Central memory CD4-positive, alpha-beta T cell (primary cell): Measurements from ENCODE around the gene SRD5A3.

Experiments used
- DNase-seq: peaks from one replicate; pipeline ENCODE4 v3.0.0; 2022
- total RNA-seq, 3 experiments: gene quantifications; one replicate each; lab custom pipeline; 2026; lab: John Stamatoyannopoulos, UW

SRD5A3 gene
- 1.4 to 5.3 (median 2.1) reads per million in 3 experiments for total RNA-seq

DNA sequence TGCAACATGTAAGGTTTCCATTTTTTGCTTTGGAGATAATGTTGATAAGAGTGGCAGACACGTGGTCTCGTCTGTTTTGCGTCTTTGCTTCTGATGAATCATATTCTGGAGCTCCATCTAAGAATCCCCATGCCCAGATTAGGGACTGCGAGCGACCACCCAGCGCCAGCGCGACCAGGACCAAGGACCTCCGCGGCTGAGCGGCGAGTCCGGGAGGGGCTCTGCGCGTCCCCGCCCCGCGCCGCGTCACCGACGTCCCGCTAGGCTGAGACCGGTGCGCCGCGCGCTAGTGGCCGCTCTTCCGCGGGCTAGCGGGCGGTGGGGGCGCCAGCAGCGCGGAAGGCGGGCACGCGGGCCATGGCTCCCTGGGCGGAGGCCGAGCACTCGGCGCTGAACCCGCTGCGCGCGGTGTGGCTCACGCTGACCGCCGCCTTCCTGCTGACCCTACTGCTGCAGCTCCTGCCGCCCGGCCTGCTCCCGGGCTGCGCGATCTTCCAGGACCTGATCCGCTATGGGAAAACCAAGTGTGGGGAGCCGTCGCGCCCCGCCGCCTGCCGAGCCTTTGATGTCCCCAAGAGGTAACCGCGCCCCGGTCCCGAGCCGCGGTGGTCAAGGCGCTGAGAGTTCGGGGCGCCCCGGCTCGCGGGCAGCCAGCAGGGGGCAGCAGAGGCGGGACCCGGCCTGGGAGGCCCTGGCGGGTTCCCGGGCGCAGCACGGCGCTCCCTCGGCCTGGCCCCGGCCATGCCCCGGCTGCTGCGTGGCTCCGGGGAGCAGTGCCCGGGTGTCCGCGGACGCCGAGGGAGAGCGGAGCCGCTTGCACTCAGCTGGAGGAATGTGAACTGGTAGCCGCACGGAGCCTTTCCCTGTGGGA is at the start of gene SRD5A3:
Gene SRD5A3, plus strand, starts transcription at position 263 of the 871 bp plus-strand sequence. Its CDS starts 95 bp downstream, at position 358.
- peak; percentile 65 for DNase-seq

- DNase-seq: no peak
Observed at GRCh38 chr4:55297346-55297745, 48.7 kb upstream of the SRD5A3 start.

DNA sequence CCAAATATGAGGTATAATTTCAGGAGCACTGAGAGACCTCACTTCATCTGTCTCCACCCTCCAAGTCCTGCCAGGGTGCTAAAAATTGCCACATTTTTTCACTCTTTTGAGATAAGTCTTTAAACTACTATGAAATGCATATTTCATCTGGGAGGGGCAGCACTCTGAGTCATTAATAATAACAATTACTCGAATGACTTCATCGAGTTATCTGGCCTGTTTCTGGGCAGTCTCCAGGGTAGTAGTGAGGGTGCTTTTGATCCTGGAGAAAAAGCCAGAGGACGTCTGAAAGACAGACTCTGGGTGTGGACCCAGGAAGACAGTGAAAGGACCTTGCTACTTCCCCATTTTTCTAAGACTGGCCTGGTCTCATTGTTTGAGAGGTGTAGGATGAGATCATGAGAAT is 42.3 kb upstream of the SRD5A3 start:
- DNase-seq: no peak

- no peak for DNase-seq
Observed at GRCh38 chr4:55304303-55304702, 41.7 kb upstream of the SRD5A3 start.

DNA sequence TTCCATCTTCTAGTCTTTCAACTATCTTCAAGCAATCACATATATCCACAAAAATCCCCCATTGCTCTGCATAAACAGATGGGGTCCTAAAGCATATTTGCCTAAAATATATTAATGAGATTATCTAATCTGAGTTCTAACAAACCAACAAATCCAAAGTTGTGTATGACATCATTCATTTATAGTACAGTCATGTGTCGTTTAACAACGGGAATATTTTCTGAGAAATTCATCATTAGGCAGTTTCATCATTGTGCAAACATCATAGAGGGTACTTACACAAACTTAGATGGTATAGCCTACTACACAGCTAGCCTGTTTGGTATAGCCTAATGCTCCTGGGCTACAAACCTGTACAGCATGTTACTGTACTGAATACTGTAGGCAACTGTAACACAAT is 38.0 kb upstream of the SRD5A3 start:
- no peak for DNase-seq

DNA sequence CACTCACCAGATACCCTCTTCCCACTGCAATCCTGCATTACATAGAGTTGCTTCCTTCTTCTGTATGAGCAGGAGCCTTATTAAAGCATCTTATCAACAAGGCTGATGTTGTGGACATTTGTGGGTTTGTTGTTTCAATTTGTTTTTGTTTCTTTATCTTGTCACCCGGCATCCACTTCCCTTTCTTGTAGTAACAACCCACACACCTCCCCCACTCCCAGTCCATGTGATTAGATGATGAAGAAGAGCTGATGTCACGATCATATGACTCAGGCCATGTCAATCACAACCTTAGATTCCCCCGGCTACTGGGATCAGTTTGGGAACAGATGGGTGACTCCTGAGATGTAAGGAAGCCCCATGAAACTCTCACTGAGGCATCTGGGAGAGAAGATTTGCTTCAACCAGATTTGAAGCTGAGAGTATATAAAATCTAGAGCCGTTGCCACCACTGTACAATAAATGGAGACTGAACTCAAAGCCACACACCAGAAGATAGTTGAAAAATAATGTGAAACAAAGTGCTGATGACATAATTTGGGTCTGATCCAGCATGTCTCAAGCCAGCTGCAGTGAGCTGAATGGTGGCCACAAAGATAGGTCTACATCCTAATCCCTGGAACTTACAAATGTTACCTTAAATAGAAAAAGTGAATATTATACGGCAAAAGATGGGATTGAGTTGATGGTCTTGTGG is 34.1 kb upstream of the SRD5A3 start:
- no peak for DNase-seq

DNA sequence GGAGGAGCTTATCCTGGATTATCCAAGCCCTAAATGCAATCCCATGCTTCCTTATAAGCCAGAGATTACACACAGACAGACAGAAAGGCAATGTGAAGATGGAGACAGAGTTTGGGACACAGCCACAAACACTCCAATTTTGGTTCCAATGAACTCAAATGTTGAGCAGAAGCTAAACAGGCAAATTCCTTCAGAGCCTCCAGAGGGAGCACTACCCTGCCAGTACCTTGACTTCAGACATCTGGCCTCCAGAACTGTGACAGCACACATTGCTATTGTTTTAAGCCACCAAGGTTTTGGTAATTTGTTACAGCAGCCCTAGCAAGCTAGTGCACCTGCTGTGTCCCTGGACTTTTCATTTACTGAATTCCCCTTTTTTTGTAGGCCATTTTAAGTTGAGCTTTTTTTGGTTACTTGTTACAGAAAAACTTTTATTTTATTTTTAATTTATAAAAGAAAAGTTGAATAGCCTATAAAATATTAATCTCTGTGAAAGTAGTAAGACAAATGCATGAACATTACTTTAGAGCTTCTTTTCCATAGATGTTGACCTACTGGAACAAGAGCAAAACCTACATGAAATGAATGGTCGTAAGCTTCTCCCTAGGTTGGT is 33.4 kb upstream of the SRD5A3 start:
- peak; percentile 16 for DNase-seq

- no peak for DNase-seq
Observed at GRCh38 chr4:55314141-55314820, 31.8 kb upstream of the SRD5A3 start.

- no peak for DNase-seq
Observed at GRCh38 chr4:55318175-55319129, 27.6 kb upstream of the SRD5A3 start.

GRCh38 chr4:55321707-55322264 is 24.3 kb upstream of the SRD5A3 start:
- DNase-seq: no peak

- DNase-seq: no peak
Observed at GRCh38 chr4:55323375-55323774, 22.7 kb upstream of the SRD5A3 start.

- no peak for DNase-seq
Observed at GRCh38 chr4:55326629-55327028, 19.4 kb upstream of the SRD5A3 start.

DNA sequence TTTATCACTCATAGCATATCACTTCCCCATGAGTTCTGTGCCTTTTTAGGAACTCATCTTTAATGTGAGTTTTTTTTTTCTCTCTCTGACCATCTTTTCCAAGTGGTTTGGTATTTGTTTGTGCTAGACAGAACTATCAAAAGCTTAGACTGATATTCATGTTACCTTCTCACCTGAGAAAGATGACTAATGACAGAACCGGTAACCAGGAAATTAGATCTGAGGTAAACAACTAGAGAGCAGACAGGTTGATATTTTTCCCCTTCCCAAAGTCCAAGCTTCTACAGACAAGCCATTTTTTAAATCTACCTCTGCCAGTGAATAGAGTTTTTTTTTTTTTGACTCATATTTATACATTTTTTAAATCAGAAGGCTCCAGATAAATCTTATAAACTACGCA is 17.0 kb upstream of the SRD5A3 start:
- DNase-seq: no peak

DNA sequence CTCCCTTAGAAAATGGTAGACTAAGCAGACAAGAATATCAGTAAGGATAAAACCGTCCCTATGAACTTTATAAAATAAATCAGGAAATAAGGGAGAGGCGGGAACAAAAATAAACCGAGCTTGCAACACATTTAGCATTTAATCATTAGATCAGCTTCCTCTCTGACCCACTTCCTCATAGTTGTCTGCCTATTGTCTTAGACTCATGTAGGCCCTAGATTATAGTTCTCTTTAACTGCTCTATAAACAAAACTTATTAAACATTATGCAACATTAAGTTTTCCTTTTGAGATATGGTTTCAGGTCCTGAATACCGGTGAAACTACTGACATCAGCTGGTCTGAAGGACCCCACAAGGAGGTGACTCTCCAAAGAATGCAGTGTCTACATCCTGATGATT is 15.8 kb upstream of the SRD5A3 start:
- no peak for DNase-seq

GRCh38 chr4:55336138-55337034 is 9.7 kb upstream of the SRD5A3 start:
- no peak for DNase-seq

DNA sequence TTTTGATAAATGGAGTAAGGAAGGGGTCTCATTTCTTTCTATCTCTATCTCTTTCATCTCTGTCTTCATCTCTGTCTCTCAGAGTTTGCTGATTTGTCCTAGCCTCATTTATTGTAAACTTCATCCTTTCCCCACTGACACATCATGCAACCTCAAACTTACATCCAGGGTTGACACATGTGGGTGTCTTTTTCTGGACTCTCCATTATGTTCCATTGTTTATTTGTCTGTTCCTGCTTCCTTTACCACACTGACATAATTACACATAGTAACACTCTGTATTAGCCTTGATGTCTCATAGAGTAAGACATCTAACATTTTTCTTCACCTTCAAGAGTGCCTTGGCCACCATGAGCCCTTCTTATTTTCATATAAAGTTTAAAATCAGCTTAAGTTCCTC is 8.1 kb upstream of the SRD5A3 start:
- no peak for DNase-seq

- DNase-seq: no peak
Observed at GRCh38 chr4:55338486-55338885, 7.6 kb upstream of the SRD5A3 start.

DNA sequence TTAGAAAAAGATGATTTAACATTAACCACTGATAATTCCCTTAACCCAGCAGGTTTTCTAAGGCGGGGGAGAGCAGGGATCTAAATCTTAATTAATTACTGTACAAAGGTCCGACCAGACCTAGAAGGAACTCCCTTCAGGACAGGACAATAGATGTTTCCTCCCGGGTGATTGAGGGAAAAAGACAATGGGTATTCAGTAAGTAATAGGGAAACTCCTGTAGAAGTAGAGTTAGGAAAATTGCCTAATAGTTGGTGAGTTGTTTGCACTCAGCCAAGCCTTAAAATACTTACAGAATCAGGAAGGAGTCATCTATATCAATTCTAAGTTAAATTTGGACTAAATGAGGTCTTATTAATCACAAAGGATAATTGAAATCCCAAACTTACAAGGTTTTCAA is 5.8 kb upstream of the SRD5A3 start:
- no peak for DNase-seq

DNA sequence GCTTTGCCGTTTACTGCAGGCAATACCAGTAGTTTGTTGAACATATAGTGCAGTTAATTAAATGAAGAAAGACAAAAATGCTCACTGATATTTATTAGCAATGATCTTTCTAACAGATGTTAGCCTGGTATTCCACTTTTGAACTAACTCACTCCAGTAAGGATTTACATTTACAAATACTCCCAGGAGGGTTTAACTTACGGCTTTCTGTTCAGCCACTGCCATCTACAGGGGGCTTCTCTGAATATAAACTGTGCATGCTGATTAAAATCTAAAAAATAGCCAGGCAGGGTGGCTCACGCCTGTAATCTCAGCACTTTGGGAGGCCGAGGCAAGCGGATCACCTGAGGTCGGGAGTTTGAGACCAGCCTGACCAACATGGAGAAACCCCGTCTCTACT is 2.2 kb upstream of the SRD5A3 start:
- DNase-seq: no peak

DNA sequence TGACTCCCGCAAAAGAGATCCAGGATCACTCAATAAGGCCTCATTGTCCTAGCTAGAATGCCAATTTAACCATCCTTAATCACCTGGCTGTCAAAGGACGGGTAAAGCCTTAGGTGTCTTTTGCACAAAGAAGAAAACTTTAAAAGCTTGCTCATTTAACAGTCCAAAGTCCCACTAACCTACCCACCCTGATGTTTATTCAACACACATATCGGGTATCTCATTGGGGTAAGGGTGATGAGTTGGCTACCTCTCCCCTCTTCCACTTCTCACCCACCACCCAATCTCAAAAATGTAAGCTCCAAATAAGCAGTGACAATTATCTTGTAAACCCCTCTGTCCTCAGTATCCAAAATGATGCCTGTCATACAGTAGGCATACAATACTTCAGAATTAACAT is 988 bp upstream of the SRD5A3 start:
- no peak for DNase-seq
